Osteoblast (primary cell): Measurements from ENCODE around the gene IDI1. TPM values are rescaled to one million over a fixed set of nuclear protein-coding genes. Genes with fewer than 3 reads are reported as not detected.

Experiments used
- DNase-seq: peaks from one replicate; pipeline ENCODE4 v3.0.0; 2011; ENCODE audit warnings: low spot score, mixed read lengths; ENCODE audit not compliant: insufficient read length; ENCODE audit errors: missing footprints
- H2AFZ ChIP-seq: 2 replicates; pipeline ENCODE4 v1.6.0; 2011; ENCODE audit warnings: mild to moderate bottlenecking, low read length
- H3K27ac ChIP-seq: 2 replicates; pipeline ENCODE4 v1.5.1; 2011; ENCODE audit warnings: mild to moderate bottlenecking, low read depth, low read length, moderate library complexity
- H3K27me3 ChIP-seq: 2 replicates; pipeline ENCODE4 v1.6.0; 2012; ENCODE audit warnings: mild to moderate bottlenecking, control low read depth, inconsistent platforms, low read length, moderate library complexity; ENCODE audit not compliant: insufficient read depth
- H3K36me3 ChIP-seq: 2 replicates; pipeline ENCODE4 v1.5.1; 2011; ENCODE audit warnings: mild to moderate bottlenecking, low read length, control low read depth, moderate library complexity; ENCODE audit not compliant: insufficient read depth
- H3K4me1 ChIP-seq: 2 replicates; pipeline ENCODE4 v1.5.1; 2011; ENCODE audit warnings: mild to moderate bottlenecking, low read length, control low read depth, moderate library complexity; ENCODE audit not compliant: insufficient read depth
- H3K4me2 ChIP-seq: 2 replicates; pipeline ENCODE4 v1.6.0; 2011; ENCODE audit warnings: mild to moderate bottlenecking, low read length; ENCODE audit not compliant: insufficient read depth
- H3K4me3 ChIP-seq: fragments of 200-600 bp; sonication (generic); 3 replicates; pipeline ENCODE4 v1.5.1; 2012; ENCODE audit warnings: mild to moderate bottlenecking, low read length, inconsistent platforms; ENCODE audit not compliant: insufficient read depth
- H3K79me2 ChIP-seq: 2 replicates; pipeline ENCODE4 v1.6.0; 2012; ENCODE audit warnings: mild to moderate bottlenecking, low read length, control low read depth, inconsistent platforms; ENCODE audit not compliant: insufficient read depth
- H3K9me3 ChIP-seq: 2 replicates; pipeline ENCODE4 v1.5.1; 2011; ENCODE audit warnings: low read depth, low read length, control low read depth
- H4K20me1 ChIP-seq: 2 replicates; pipeline ENCODE4 v1.6.0; 2012; ENCODE audit warnings: mild to moderate bottlenecking, low read length, control low read depth; ENCODE audit not compliant: insufficient read depth
- total RNA-seq: library from RNA; depleted of rRNA; stranded (reverse); fragments of >200 nt; gene quantifications from 2 replicates; pipeline ENCODE4 v1.2.3, GENCODE V29; 2012
- TF ChIP-seq, protein P1 (sequence below): IDR thresholded peaks from 2 replicates; pipeline ENCODE4 v1.5.1; 2011; ENCODE audit warnings: mild to moderate bottlenecking, low read depth, low read length, moderate library complexity; ENCODE audit errors: extremely low read depth

IDI1 gene
- total RNA-seq, 1 donor, result 104 TPM

DNA sequence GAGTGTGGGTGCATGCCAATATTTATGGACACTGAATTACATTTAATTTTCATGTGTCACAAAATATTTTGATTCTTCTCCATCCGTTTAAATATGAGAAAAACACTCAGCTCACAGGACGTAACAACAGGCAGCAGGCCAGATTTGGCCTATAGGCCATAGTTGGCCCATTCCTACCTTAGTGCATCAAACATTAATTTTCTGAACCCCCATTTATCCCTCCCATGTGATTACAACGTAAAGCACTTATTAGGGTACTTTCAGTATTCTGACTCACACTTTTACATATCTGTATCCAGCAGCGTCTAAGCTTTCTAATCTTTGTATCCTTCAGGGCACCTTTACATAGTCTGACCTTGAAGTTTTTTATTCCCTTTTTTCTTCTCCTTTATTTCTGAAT lies 4.0 kb downstream of the IDI1 start:
- H3K27ac ChIP-seq, result no peak overlapping the region
- no peaks in the 10 kb centered on the region for H3K9me3 ChIP-seq
- no peak overlapping the region for H3K4me3 ChIP-seq
- H4K20me1 ChIP-seq, result peaks cover 24% of the 10 kb centered on the region
- H2AFZ ChIP-seq, result no peak overlapping the region
- H3K27me3 ChIP-seq, result no peaks in the 10 kb centered on the region
- DNase-seq, result no peak
- TF ChIP-seq, protein P1, sequence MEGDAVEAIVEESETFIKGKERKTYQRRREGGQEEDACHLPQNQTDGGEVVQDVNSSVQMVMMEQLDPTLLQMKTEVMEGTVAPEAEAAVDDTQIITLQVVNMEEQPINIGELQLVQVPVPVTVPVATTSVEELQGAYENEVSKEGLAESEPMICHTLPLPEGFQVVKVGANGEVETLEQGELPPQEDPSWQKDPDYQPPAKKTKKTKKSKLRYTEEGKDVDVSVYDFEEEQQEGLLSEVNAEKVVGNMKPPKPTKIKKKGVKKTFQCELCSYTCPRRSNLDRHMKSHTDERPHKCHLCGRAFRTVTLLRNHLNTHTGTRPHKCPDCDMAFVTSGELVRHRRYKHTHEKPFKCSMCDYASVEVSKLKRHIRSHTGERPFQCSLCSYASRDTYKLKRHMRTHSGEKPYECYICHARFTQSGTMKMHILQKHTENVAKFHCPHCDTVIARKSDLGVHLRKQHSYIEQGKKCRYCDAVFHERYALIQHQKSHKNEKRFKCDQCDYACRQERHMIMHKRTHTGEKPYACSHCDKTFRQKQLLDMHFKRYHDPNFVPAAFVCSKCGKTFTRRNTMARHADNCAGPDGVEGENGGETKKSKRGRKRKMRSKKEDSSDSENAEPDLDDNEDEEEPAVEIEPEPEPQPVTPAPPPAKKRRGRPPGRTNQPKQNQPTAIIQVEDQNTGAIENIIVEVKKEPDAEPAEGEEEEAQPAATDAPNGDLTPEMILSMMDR, result no peak
- H3K79me2 ChIP-seq, result peaks cover 48% of the 10 kb centered on the region
- H3K4me1 ChIP-seq, result peaks cover 6% of the 10 kb centered on the region
- no peak overlapping the region for H3K4me2 ChIP-seq
- H3K36me3 ChIP-seq, result peaks cover 31% of the 10 kb centered on the region

- DNase-seq, result no peak
- peaks cover 48% of the 10 kb centered on the region for H3K79me2 ChIP-seq
Measured at GRCh38 chr10:1044146-1044545, 4.8 kb downstream of the IDI1 start.

DNA sequence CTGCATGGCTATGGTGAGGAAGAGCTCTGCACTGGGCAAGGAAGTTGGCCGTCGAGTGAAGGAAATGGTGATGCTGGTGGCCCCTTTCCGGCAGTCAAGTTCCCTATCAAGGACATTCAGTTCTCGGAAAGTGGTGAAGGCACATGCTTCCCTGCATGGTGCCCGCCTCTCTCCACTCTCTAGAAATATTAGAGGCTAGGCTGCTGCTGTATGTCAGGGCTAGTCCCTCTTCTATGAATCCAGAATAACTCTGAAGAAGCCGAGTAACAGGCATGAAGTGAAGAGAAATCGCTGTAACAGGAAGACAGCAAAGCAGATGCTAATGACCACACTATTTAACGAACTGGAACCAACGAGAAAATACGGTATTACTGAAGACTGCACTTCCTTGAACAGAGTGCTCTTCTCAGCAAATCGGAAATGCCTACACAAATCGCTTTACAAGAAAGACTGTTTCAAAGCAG lies 5.4 kb downstream of the IDI1 start:
- TF ChIP-seq, protein P1, result no peak
- Histone ChIP-seq H3K36me3 (peaks cover 33% of the 10 kb centered on the region), H3K4me2 (no peak overlapping the region), H3K4me3 (no peak overlapping the region), H3K27me3 (no peaks in the 10 kb centered on the region), H3K4me1 (peaks cover 6% of the 10 kb centered on the region), H3K9me3 (no peaks in the 10 kb centered on the region), H3K79me2 (peaks cover 48% of the 10 kb centered on the region), H3K27ac (no peak overlapping the region), H4K20me1 (peaks cover 24% of the 10 kb centered on the region), H2AFZ (no peak overlapping the region)
- no peak for DNase-seq

More at GRCh38 chr10:1044146-1044545, 4.8 kb downstream of the IDI1 start:
- Histone ChIP-seq H4K20me1 (peaks cover 24% of the 10 kb centered on the region), H3K4me3 (no peak overlapping the region), H3K27ac (no peak overlapping the region), H3K4me1 (peaks cover 6% of the 10 kb centered on the region), H3K36me3 (peaks cover 33% of the 10 kb centered on the region), H2AFZ (no peak overlapping the region), H3K4me2 (no peak overlapping the region), H3K9me3 (no peaks in the 10 kb centered on the region), H3K27me3 (no peaks in the 10 kb centered on the region)
- TF ChIP-seq, protein P1, result no peak

- no peak overlapping the region for H3K27ac ChIP-seq
- H3K4me2 ChIP-seq, result no peak overlapping the region
- H3K9me3 ChIP-seq, result no peaks in the 10 kb centered on the region
- H4K20me1 ChIP-seq, result peaks cover 13% of the 10 kb centered on the region
- peaks cover 35% of the 10 kb centered on the region for H3K79me2 ChIP-seq
- no peak for DNase-seq
- H3K27me3 ChIP-seq, result no peaks in the 10 kb centered on the region
- H3K36me3 ChIP-seq, result peaks cover 33% of the 10 kb centered on the region
- no peak overlapping the region for H2AFZ ChIP-seq
- TF ChIP-seq, protein P1, result no peak
- H3K4me1 ChIP-seq, result no peaks in the 10 kb centered on the region
- no peak overlapping the region for H3K4me3 ChIP-seq
Measured at GRCh38 chr10:1041514-1041913, 7.4 kb downstream of the IDI1 start.
